H1 (cell line): Measurements from ENCODE around the gene TRPC4.
A peak's percentile ranks its signal among the peaks of the same experiment; 100 is the strongest.

Experiments used
- CTCF ChIP-seq, 3 experiments: IDR thresholded peaks; 1 replicate in 2 of 3; 2 replicates in 1 of 3; pipeline versions ENCODE4 v1.5.1 to v1.6.1; 2011; ENCODE audit warnings: low read length in 3 of 3, mild to moderate bottlenecking in 3 of 3, inconsistent platforms in 2 of 3, low read depth in 1 of 3, moderate library complexity in 1 of 3; ENCODE audit not compliant: insufficient read depth in 1 of 3; ENCODE audit errors: control extremely low read depth in 1 of 3
- POLR2A ChIP-seq, 2 experiments: IDR thresholded peaks; 1 replicate in 1 of 2; 2 replicates in 1 of 2; pipeline ENCODE4 v1.6.1; 2011; ENCODE audit warnings: low read depth in 2 of 2, low read length in 2 of 2, mild to moderate bottlenecking in 2 of 2; ENCODE audit errors: control extremely low read depth in 1 of 2
- RAD21 ChIP-seq, 2 experiments: IDR thresholded peaks in 1 of 2; conservative IDR thresholded peaks in 1 of 2; 2 replicates each; pipeline ENCODE4 v1.6.1; 2011; ENCODE audit warnings: low read depth in 2 of 2, low read length in 2 of 2, improper control_type of control experiment in 1 of 2, inconsistent platforms in 1 of 2, mild to moderate bottlenecking in 1 of 2, moderate library complexity in 1 of 2
- SIN3A ChIP-seq, 2 experiments: IDR thresholded peaks in 1 of 2; conservative IDR thresholded peaks in 1 of 2; 2 replicates each; pipeline ENCODE4 v1.6.1; 2011 to 2012; ENCODE audit warnings: low read length in 2 of 2, improper control_type of control experiment in 1 of 2, low read depth in 1 of 2, mild to moderate bottlenecking in 1 of 2
- USF2 ChIP-seq: IDR thresholded peaks from 2 replicates; pipeline ENCODE4 v1.6.1; 2011; ENCODE audit warnings: low read length, improper control_type of control experiment

GRCh38 chr13:37868691-37869505 is 674 bp downstream of the TRPC4 start:
- TF ChIP-seq CTCF (IDR thresholded peaks at IDR 0.05; ENCODE audit: control extremely low read depth in 1 of 3, insufficient read depth in 1 of 3, low read depth in 1 of 3, low read length in 3 of 3), result no peak
- TF ChIP-seq POLR2A (IDR thresholded peaks at IDR 0.05; ENCODE audit: control extremely low read depth in 1 of 2, low read depth in 2 of 2, low read length in 2 of 2), result peak; percentile 14 to 60; a peak in 1 of 3 replicates
- 0 out of 4 replicates have a peak, but pooled peaks of 1 of the 2 experiments have one; percentile 0 for TF ChIP-seq RAD21 (IDR thresholded peaks at IDR 0.05 in 1 of 2, conservative IDR thresholded peaks at IDR 0.05 in 1 of 2; ENCODE audit: low read depth in 2 of 2, low read length in 2 of 2)
- TF ChIP-seq SIN3A (conservative IDR thresholded peaks at IDR 0.05 in 1 of 2, IDR thresholded peaks at IDR 0.05 in 1 of 2; ENCODE audit: low read depth in 1 of 2, low read length in 2 of 2), result peak; percentile 18 to 69; a peak in 3 of 4 replicates
- no peak for TF ChIP-seq USF2
